SHP77 (cell line): ENCODE results near the gene NWD2.
"Not testable (repeated sequence)": the region's sequence is repeated elsewhere in the genome, so short reads cannot be mapped to it uniquely, and the experiment has no call there.

ENCODE experiments used
- DNase-seq, 2 experiments: peaks; one replicate each; lab custom pipeline; 2025; lab: John Stamatoyannopoulos, UW

Gene NWD2

GRCh38 chr4:37470245-37470644 lies 225.7 kb downstream of the NWD2 start:
- DNase-seq: no peak

- no peak for DNase-seq
Measured at GRCh38 chr4:37471093-37471492, 226.6 kb downstream of the NWD2 start.

GRCh38 chr4:37471971-37472370 lies 227.4 kb downstream of the NWD2 start:
- no peak for DNase-seq

- DNase-seq: no peak
Measured at GRCh38 chr4:37473807-37474206, 229.3 kb downstream of the NWD2 start.

GRCh38 chr4:37475087-37475486 lies 230.5 kb downstream of the NWD2 start:
- no peak for DNase-seq

GRCh38 chr4:37475776-37476175 lies 231.2 kb downstream of the NWD2 start:
- no peak for DNase-seq

GRCh38 chr4:37476256-37476655 lies 231.7 kb downstream of the NWD2 start:
- no peak for DNase-seq

- no peak for DNase-seq
Measured at GRCh38 chr4:37476691-37477090, 232.1 kb downstream of the NWD2 start.

GRCh38 chr4:37477126-37477525 lies 232.6 kb downstream of the NWD2 start:
- DNase-seq: no peak

GRCh38 chr4:37478151-37478550 lies 233.6 kb downstream of the NWD2 start:
- DNase-seq: no peak

- DNase-seq: no peak
Measured at GRCh38 chr4:37480509-37480908, 236.0 kb downstream of the NWD2 start.

- DNase-seq: no peak
Measured at GRCh38 chr4:37481547-37482122, 237.1 kb downstream of the NWD2 start.

- DNase-seq: no peak
Measured at GRCh38 chr4:37482236-37482913, 237.8 kb downstream of the NWD2 start.

- DNase-seq: no peak
Measured at GRCh38 chr4:37483610-37484009, 239.1 kb downstream of the NWD2 start.

GRCh38 chr4:37486166-37486565 lies 241.6 kb downstream of the NWD2 start:
- DNase-seq: no peak

- no peak for DNase-seq
Measured at GRCh38 chr4:37487668-37488067, 243.1 kb downstream of the NWD2 start.

GRCh38 chr4:37489697-37490096 lies 245.2 kb downstream of the NWD2 start:
- DNase-seq: no peak

GRCh38 chr4:37490391-37491347 lies 246.1 kb downstream of the NWD2 start:
- DNase-seq: no peak

- DNase-seq: not testable (repeated sequence)
Measured at GRCh38 chr4:37495353-37495752, 250.8 kb downstream of the NWD2 start.
